Measurements from ENCODE around the gene FOXP1.

Gene FOXP1

DNA sequence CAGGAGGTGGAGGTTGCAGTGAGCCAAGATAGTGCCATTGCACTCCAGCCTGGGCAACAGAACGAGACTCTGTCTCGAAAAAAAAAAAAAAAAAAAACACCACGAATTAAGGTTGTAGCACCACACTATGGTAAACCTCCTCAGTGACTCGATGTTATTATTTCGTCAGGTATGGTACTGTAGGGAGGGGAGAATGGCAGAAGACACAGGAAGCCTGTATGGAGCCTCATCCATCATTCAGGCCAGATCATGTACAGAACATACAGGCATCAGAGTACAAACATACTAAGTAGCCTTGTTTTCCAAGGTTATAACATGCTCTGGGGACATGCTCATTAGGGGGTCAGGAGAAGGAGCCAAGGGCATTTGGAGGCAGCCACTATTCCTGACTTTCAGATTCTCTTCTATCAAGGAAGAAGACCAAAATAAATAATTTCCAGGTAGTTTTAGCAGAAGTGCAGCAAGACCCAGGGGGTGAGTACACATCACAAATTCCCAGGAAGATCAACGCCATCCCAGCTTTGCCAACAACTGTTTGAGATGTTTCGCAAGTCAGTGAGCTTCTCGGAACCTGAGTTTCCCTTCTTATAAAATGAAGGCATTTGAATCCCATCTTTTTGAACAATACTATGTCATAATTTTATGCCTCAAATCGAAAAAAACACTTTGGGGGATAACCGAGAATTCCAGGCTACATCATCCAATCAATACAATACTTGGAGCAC is 79.8 kb downstream of the FOXP1 start:
- no peak for DNase-seq

DNA sequence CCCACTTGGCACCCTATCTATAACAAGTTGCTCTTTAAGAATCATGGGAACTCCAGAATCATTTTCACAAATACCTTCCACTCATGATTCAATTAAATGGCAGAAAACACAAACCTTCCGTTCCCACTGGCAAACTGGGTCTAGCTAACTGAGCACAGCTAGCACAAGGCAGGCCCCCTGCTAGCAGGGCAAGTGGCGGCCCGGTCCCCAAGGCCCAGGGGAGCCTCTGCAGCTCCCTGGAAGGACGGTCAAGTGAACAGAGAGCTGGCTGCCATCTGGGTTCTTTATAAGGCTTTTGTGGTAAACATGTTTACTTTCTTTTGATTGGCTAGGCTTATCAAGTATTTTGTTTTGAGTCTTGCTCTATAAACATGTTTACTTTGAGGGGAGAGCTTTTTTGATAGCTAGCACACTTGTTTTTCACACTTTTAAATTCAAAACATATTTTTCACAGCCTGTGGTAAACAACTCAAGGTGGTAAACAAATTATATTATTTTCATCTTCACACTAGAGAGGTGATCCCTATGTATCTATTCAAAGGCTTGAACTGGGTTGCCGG is 81.4 kb downstream of the FOXP1 start:
- DNase-seq: no peak

GRCh38 chr3:71500696-71501095 is 82.8 kb downstream of the FOXP1 start:
- no peak for DNase-seq

DNA sequence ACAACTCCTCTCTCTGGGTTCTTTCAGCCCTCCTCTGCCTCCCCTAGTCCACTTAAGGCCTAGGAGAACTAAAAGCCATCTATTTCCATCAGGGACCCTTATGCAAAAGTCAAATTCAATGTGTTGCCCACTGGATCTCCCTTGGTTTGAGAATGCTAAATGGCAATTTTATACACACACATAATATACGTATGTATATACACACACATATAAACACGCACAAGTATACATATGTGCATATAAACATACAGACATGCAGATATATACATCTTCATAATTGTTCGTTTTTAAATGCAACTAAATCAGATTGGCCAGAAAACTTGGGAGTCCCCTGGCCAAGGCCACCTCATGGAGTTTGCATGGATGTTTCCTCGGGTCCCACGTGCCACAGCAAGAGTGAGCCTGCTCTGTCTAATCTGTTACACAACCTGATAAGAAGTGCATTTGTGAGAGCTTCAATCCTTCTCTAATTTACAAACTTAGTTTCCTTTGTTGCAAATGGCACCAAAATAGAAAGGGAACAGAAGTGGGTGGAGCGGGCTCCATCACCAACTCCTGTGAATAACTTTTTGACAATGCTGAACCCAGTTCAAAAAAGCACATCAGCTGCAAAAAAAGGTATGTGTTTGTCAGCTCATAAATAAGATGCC is 84.2 kb downstream of the FOXP1 start:
- no peak for DNase-seq

DNA sequence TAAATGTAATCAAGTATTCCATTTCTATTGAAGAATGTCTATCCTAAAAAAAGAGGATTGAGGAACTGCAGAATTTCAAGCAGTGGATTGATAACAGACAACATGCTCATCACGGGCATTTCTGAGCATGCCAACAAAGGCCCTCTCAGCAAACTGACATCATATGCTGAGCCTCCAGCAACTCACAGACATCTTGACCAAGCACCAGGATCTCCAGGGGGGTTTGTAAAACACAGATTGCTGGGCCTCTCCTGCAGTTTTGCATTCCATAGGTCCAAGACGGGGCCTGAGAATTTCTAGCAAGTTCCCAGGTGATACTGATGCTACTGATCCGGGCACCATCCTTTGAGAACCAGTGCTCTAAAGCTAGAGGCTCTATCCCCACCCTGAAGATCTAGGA is 85.0 kb downstream of the FOXP1 start:
- no peak for DNase-seq

DNA sequence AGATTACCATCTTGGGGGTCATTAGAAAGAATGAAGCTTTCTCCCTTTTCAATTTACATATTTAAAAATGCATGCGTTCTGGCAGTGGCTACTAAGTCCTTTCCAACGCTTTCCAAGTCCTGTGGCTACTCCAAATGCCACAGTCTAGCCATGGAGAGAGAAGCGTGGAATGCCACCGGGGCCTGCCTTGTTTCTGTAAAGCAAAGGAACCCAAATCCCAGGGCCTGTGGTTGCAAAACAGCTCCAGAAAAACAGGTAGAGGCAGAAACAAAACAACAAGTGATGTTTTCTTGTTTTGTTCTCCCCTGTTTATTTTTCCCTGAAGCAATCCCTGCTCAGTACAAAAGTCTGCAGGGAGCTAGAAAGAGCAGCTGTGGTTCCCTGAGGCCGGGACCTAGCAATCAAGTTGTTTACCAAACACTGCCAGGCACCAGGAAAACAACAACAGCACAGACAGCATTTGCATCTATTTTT is 85.5 kb downstream of the FOXP1 start:
- DNase-seq: no peak

GRCh38 chr3:71497367-71497897 is 86.1 kb downstream of the FOXP1 start:
- DNase-seq: no peak

- DNase-seq: no peak
Measured at GRCh38 chr3:71495708-71496472, 87.6 kb downstream of the FOXP1 start.

DNA sequence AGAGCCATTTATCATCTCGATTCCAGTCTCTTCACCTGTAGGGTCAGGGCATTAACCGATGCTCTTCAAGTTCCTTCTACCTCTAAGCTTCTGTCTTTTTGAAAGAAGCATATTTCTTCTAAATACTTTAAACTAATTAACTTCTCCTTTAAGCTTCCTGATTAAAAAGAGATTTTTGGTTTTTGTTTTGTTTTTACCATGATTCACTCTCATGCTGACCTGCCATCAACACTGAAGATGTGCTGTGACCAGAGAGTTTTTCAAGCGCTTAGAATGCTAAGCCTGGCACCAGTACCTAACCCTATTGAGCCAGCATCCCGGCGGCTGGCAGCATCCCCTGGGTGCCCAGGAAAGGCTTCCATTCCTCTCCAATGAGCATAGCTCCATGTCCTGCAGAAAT is 89.3 kb downstream of the FOXP1 start:
- DNase-seq: no peak

DNA sequence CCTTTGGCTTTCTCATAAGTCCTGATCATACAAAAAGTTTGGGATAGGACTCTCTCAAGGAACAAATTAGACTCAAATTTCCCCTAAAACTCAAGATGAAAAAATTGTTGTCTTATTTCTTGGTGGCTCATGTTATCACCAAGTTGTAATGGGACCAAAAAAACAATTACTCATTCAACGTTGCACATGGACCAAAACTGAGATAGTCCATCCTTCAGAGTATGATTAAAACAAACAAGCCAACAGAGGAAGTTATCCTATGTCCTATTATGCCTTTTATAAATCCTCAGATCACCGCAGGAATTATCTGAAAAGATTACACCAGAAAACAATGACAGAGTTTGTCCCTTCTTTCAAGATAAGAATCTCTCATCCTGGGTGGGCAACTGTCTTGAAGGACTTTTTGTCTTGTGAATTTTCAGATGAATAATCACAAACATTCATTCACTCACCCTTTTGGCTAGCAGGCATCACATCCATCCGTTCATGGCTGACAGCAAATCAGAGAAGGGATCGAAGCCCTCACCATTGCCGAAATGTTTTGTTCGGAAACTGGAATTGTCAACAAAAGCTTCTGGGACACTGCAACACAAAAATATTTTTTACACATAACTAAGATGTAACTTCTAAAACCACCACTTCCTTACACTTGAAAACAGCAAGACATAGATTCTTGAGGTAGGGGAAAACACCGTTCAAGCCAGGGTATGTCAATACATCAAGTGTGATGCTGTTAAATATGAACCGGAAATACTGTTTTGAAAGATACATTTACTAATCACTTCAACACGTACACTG is 90.4 kb downstream of the FOXP1 start:
- peak; percentile 4 for DNase-seq

DNA sequence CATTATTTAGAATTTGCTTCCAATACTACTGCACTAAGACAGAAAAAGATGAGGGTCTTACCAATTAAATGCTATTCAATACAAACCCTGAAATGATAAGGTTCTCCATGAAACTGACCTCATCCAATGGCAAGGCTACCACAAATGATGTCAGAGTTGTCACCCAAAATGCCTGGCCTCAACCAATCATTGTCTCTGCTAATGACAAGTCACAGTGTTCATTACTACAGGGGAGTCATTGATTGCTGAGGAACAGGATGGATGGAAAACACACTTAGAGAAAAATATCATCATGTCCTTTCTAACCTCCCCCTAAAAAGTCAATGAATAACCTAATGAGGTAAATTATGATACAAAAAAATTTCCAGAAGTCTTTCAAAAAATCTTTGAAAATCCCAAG is 91.0 kb downstream of the FOXP1 start:
- DNase-seq: no peak

- no peak for DNase-seq
Measured at GRCh38 chr3:71491154-71491752, 92.3 kb downstream of the FOXP1 start.

DNA sequence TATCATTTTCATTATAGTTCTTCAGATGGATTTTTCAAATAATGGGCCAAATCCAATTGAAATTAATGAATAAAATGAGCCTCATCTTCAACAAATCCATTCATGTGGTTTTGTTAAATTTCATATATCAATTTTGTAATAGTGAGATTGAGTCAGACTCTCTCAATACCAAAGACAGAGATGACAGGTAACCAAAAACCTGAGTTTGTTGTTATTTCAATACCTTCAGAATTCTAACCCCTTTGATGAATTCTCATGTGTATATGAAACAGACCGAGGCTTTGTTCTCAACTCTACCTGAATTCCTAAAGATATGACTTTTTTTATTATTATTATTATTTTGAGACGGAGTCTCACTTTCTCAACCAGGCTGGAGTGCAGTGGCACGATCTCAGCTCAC is 92.8 kb downstream of the FOXP1 start:
- DNase-seq: no peak

DNA sequence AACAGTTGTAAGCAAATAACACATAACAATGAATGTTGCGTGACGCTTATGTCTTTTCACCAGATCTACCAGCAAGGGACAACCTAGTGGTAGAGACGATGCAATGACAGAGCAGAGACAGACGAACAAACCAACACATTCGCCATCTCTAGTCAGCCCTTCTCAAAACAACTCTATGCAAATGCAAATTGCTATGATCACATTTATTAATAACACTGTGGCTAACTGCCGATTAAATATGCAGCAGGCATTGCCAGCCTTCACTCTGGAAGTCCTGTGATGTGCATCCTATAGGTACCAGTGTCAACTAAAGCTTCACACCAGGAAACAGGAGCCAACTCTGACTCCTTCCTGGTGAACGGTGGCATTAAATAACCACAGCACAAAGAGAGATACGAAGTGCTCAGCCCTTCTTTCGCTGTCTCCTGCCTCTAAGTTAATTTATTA is 94.2 kb downstream of the FOXP1 start:
- DNase-seq: no peak

GRCh38 chr3:71488882-71489281 is 94.6 kb downstream of the FOXP1 start:
- no peak for DNase-seq

DNA sequence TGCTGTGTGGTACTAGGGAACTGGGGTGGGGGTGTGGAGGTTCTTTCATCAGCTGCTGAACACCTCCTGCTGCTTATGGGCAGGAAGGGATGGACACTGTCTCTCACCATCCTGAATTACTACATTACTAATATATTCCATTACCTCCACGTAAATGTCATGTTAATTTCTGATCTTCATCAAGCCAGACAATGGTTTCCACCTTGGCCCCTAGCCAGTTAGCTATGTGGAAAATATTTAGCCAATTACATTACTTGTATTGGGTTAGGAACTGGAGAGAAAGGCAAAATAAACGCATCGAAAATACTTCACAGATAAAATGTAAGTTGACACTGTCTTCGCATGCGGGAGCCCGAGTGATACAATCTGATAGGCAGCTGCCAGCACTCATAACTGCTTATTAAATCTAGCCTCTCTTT is 95.1 kb downstream of the FOXP1 start:
- DNase-seq: no peak

DNA sequence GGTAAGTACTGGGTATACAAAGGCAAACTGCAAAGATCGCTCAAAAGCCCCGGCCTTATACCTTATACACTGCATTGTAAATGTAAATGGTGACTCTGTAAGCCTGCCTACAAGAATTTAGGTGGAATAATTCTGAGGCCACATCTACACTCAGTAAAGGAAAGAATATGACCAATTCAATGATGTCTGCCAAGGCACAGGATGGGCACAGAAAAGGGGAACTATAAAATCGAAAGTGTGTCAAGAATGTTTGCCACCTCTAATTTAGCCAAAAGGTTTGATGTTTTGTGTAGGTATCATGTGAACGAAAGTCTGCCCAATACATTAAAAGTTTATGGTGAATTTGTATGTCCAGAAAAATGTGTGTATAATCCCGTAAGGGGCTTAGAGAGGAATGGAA is 96.1 kb downstream of the FOXP1 start:
- DNase-seq: no peak

- no peak for DNase-seq
Measured at GRCh38 chr3:71486831-71487230, 96.7 kb downstream of the FOXP1 start.

- DNase-seq: no peak
Measured at GRCh38 chr3:71485896-71486295, 97.6 kb downstream of the FOXP1 start.

DNA sequence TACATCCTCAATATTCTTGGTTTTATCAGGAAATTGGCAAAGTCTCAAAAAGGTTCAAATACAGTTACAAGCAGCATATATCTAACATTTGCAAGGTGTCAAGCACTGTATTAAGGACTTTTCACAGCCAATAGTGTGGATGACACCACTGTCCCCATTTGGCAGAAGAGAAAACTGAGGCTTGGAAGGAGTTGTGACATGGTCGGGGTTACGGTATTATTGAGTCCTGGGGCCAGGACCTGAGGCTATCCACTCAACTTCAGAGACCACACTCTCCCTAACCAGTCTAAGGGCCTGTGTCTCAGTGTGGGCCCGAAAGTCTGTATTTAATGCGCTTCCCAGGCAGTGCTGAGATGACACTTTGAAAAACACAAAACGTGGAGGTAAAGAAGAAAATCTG is 99.1 kb downstream of the FOXP1 start:
- DNase-seq: no peak

- no peak for DNase-seq
Measured at GRCh38 chr3:71484047-71484446, 99.5 kb downstream of the FOXP1 start.

DNA sequence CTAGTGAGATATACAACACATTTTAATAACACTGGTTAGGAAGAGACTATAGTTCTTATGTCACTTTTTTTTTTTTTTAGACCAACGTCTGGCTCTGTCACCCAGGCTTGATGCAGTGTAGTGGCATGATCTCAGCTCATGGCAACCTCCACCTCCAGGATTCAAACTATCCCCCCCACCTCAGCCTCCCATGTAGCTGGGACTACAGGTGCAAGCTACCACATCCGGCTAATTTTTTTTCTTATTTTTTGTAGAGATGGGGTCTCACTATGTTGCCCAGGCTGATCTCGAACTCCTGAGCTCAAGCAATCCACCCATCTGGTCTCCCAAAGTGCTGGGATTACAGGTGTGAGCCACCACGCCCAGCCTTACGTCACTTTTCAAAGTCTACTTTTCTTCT is 100.8 kb downstream of the FOXP1 start:
- no peak for DNase-seq

All from effector CD8-positive, alpha-beta T cell (primary cell).